HCT116 (cell line): Measurements from ENCODE around the gene SCAI. TPM values are rescaled to one million over a fixed set of nuclear protein-coding genes. Genes with fewer than 3 reads are reported as not detected.

Experiments
- ATAC-seq: fragments of 200-7000 bp; cut with Tn5 transposase; 2 replicates; pipeline ENCODE4 v1.9.1; 2020; ENCODE audit warnings: mild to moderate bottlenecking, moderate library complexity
- BruUV-seq: library from RNA; stranded (reverse); fragments of 400-500 nt; replicated peaks from 2 replicates; lab custom pipeline; 2021; lab: Mats Ljungman, UMichigan
- CTCF ChIA-PET: fragments of 300-600 bp; sonication (Branson Sonifier 250); formaldehyde crosslinking; loops from one replicate; lab custom pipeline; 2021; ENCODE audit warnings: antibody characterized with exemption; lab: Charles Lee
- POLR2A ChIA-PET: fragments of 300-600, 350-600 bp; sonication (Branson Sonifier 250); formaldehyde crosslinking; loops from one replicate; lab custom pipeline; 2021; ENCODE audit warnings: antibody characterized with exemption; lab: Charles Lee
- RAD21 ChIA-PET, 2 experiments: fragments of 300-600 bp; sonication (Branson Sonifier 250); formaldehyde crosslinking; loops; one replicate each; lab custom pipeline; 2023; ENCODE audit warnings: low total read pairs in 2 of 2; ENCODE audit not compliant: uncharacterized antibody in 2 of 2, unreplicated experiment in 2 of 2, low non-redundant PET in 1 of 2; lab: Charles Lee
- DNase-seq: peaks from one replicate; pipeline ENCODE4 v3.0.0-alpha.2; 2010; ENCODE audit warnings: low read depth, low spot score
- H2AFZ ChIP-seq: fragments of 200-600 bp; shearing (Covaris generic), sonication (generic); 2 replicates; pipeline ENCODE4 v1.6.1; 2017; ENCODE audit warnings: low read depth, mixed run types, mixed read lengths, antibody characterized with exemption, low read length; ENCODE audit not compliant: poor library complexity, severe bottlenecking
- H3K27ac ChIP-seq: 2 replicates; pipeline ENCODE4 v1.5.1; 2012; ENCODE audit warnings: low read depth, low read length
- H3K27me3 ChIP-seq: fragments of 200-600 bp; sonication (generic); 2 replicates; pipeline ENCODE4 v1.6.1; 2016; ENCODE audit warnings: mixed run types, low read length, mixed read lengths; ENCODE audit not compliant: insufficient read depth
- H3K36me3 ChIP-seq, 2 experiments: fragments of 200-500 bp in 1 of 2; fragments of 200-600 bp in 1 of 2; sonication (Bioruptor generic) in 1 of 2; sonication (generic) in 1 of 2; 2 replicates each; pipeline versions ENCODE4 v1.5.1 to v1.6.1; 2014 to 2016; ENCODE audit warnings: low read length in 2 of 2, inconsistent platforms in 1 of 2, mixed read lengths in 1 of 2, mixed run types in 1 of 2; ENCODE audit not compliant: insufficient read depth in 2 of 2, control insufficient read depth in 1 of 2
- H3K4me1 ChIP-seq, 2 experiments: fragments of 200-600 bp in 1 of 2; sonication (generic) in 1 of 2; 2 replicates each; pipeline versions ENCODE4 v1.5.1 to v1.6.1; 2012 to 2017; ENCODE audit warnings: low read length in 2 of 2, inconsistent platforms in 1 of 2, mild to moderate bottlenecking in 1 of 2, mixed read lengths in 1 of 2, mixed run types in 1 of 2, moderate library complexity in 1 of 2; ENCODE audit not compliant: insufficient read depth in 2 of 2, control insufficient read depth in 1 of 2
- H3K4me2 ChIP-seq: fragments of 200-600 bp; sonication (generic); 2 replicates; pipeline ENCODE4 v1.6.1; 2017; ENCODE audit warnings: mixed run types, low read length, mixed read lengths
- H3K4me3 ChIP-seq, 2 experiments: fragments of 200-600 bp in 1 of 2; sonication (generic) in 1 of 2; replicated peaks in 1 of 2; 2 replicates each; pipeline ENCODE4 v1.5.1; 2011 to 2016; ENCODE audit warnings: low read length in 2 of 2, control low read depth in 1 of 2, low read depth in 1 of 2, mild to moderate bottlenecking in 1 of 2, mixed read lengths in 1 of 2, mixed run types in 1 of 2
- H3K79me2 ChIP-seq: fragments of 200-600 bp; sonication (generic); 2 replicates; pipeline ENCODE4 v1.6.1; 2017; ENCODE audit warnings: mild to moderate bottlenecking, mixed run types, low read length, moderate library complexity, mixed read lengths; ENCODE audit not compliant: insufficient read depth
- H3K9ac ChIP-seq: fragments of 200-600 bp; sonication (generic); 2 replicates; pipeline ENCODE4 v1.6.1; 2016; ENCODE audit warnings: low read length, mixed read lengths
- H3K9me2 ChIP-seq: fragments of 200-600 bp; sonication (generic), shearing (Covaris generic); 2 replicates; pipeline ENCODE4 v1.6.1; 2017; ENCODE audit warnings: mixed run types, mild to moderate bottlenecking, moderate library complexity; ENCODE audit not compliant: insufficient read depth
- H3K9me3 ChIP-seq, 2 experiments: fragments of 200-500 bp in 1 of 2; fragments of 200-600 bp in 1 of 2; sonication (Bioruptor generic) in 1 of 2; sonication (generic) in 1 of 2; 2 replicates each; pipeline ENCODE4 v1.6.1; 2014 to 2017; ENCODE audit warnings: low read length in 2 of 2, mixed read lengths in 2 of 2, inconsistent platforms in 1 of 2, low read depth in 1 of 2, mild to moderate bottlenecking in 1 of 2, mixed run types in 1 of 2, moderate library complexity in 1 of 2; ENCODE audit not compliant: control insufficient read depth in 1 of 2, insufficient read depth in 1 of 2
- H4K20me1 ChIP-seq: fragments of 200-600 bp; sonication (generic), shearing (Covaris generic); 2 replicates; pipeline ENCODE4 v1.6.1; 2017; ENCODE audit warnings: mixed run types, mild to moderate bottlenecking, moderate library complexity; ENCODE audit not compliant: insufficient read depth
- EGR1 ChIP-seq: IDR thresholded peaks from 2 replicates; pipeline ENCODE4 v1.6.1; 2012; ENCODE audit warnings: low read depth
- ELF1 ChIP-seq: IDR thresholded peaks from 2 replicates; pipeline ENCODE4 v1.6.1; 2012; ENCODE audit warnings: low read depth, borderline replicate concordance
- EZH2 ChIP-seq: fragments of 200-600 bp; sonication (generic); IDR thresholded peaks from 2 replicates; pipeline ENCODE4 v1.6.1; 2017; ENCODE audit warnings: antibody characterized with exemption, mixed run types
- EZH2phosphoT487 ChIP-seq: fragments of 200-600 bp; IDR thresholded peaks from 2 replicates; pipeline ENCODE4 v1.6.1; 2018; ENCODE audit warnings: antibody characterized with exemption, borderline replicate concordance
- FOSL1 ChIP-seq: IDR thresholded peaks from 2 replicates; pipeline ENCODE4 v1.6.1; 2012; ENCODE audit warnings: low read depth
- JUND ChIP-seq: IDR thresholded peaks from 2 replicates; pipeline ENCODE4 v1.6.1; 2012
- MAX ChIP-seq: IDR thresholded peaks from 2 replicates; pipeline ENCODE4 v1.6.1; 2012
- POLR2A ChIP-seq: IDR thresholded peaks from 2 replicates; pipeline ENCODE4 v1.7.0; 2011; ENCODE audit warnings: borderline replicate concordance; ENCODE audit not compliant: insufficient read depth, insufficient read length; ENCODE audit errors: extremely low read depth
- POLR2AphosphoS5 ChIP-seq: IDR thresholded peaks from 2 replicates; pipeline ENCODE4 v1.6.1; 2011; ENCODE audit warnings: mild to moderate bottlenecking, low read depth, low read length, moderate library complexity
- SP1 ChIP-seq: IDR thresholded peaks from 2 replicates; pipeline ENCODE4 v1.6.1; 2012; ENCODE audit warnings: low read depth
- TCF7L2 ChIP-seq: IDR thresholded peaks from 2 replicates; pipeline ENCODE4 v1.7.0; 2011; ENCODE audit warnings: borderline replicate concordance, inconsistent platforms; ENCODE audit not compliant: insufficient read depth, insufficient read length; ENCODE audit errors: extremely low read depth
- ZFX ChIP-seq: fragments of 450-650 bp; IDR thresholded peaks from 2 replicates; pipeline ENCODE4 v1.6.1; 2017
- ZNF274 ChIP-seq: fragments of 200-500 bp; sonication (Bioruptor generic); IDR thresholded peaks from 2 replicates; pipeline ENCODE4 v1.6.1; 2014; ENCODE audit warnings: mild to moderate bottlenecking, low read depth, low read length, inconsistent platforms
- intact Hi-C: fragments of 100-400 bp; cut with micrococcal nuclease; formaldehyde crosslinking; loops from 2 replicates; pipeline ENCODE4 v1.10.0; 2022
- total RNA-seq: library from RNA; stranded (reverse); gene quantifications from one replicate; pipeline ENCODE4 v1.2.1, GENCODE V29; 2021; ENCODE audit not compliant: unreplicated experiment

SCAI gene
- total RNA-seq, 1 experiment from 2014 or later = 14.0 TPM

GRCh38 chr9:125153712-125154367 is 10.5 kb upstream of the SCAI start:
- no peak overlapping the region for H2AFZ ChIP-seq
- CTCF ChIA-PET = no interaction called here
- H3K27ac ChIP-seq = no peak overlapping the region
- H3K79me2 ChIP-seq = no peaks in the 10 kb centered on the region; the same call in 1 of the 2 replicates
- RAD21 ChIA-PET = no interaction called here
- no peak overlapping the region for H3K9ac ChIP-seq
- TF ChIP-seq MAX = no peak
- no peak for TF ChIP-seq TCF7L2
- TF ChIP-seq ZNF274 = no peak
- TF ChIP-seq POLR2A = no peak
- no peak for TF ChIP-seq ZFX
- TF ChIP-seq EGR1 = no peak
- no peak for TF ChIP-seq FOSL1
- no peak for TF ChIP-seq POLR2AphosphoS5
- no peak for TF ChIP-seq EZH2
- TF ChIP-seq ELF1 = no peak
- TF ChIP-seq JUND = no peak
- no peak for TF ChIP-seq SP1
- TF ChIP-seq EZH2phosphoT487 = no peak
- no peak overlapping the region for H3K4me2 ChIP-seq
- intact Hi-C loops = no loop called here
- no peaks in the 10 kb centered on the region for H3K9me2 ChIP-seq
- no peak for DNase-seq
- H3K27me3 ChIP-seq = no peaks in the 10 kb centered on the region
- no TSS peak for BruUV-seq
- no peaks in the 10 kb centered on the region for H4K20me1 ChIP-seq
- H3K4me3 ChIP-seq = no peak overlapping the region
- no peaks in the 10 kb centered on the region for H3K4me1 ChIP-seq
- ATAC-seq = no peak
- H3K36me3 ChIP-seq = peaks cover 19 to 20% of the 10 kb centered on the region in 2 experiments; a peak in 3 of 4 replicates
- POLR2A ChIA-PET = no interaction called here
- no peaks in the 10 kb centered on the region for H3K9me3 ChIP-seq
